GM12875 (cell line): ENCODE results near the gene LRRC7.

Source experiments
- H3K4me3 ChIP-seq: one replicate; pipeline ENCODE4 v1.5.1; 2011; ENCODE audit warnings: low read depth, low read length, control low read depth
- CTCF ChIP-seq: IDR thresholded peaks from 2 replicates; pipeline ENCODE4 v1.5.1; 2011; ENCODE audit warnings: low read depth, mild to moderate bottlenecking, control low read depth, inconsistent platforms, low read length, moderate library complexity, borderline replicate concordance; ENCODE audit not compliant: insufficient read depth

LRRC7 gene

DNA sequence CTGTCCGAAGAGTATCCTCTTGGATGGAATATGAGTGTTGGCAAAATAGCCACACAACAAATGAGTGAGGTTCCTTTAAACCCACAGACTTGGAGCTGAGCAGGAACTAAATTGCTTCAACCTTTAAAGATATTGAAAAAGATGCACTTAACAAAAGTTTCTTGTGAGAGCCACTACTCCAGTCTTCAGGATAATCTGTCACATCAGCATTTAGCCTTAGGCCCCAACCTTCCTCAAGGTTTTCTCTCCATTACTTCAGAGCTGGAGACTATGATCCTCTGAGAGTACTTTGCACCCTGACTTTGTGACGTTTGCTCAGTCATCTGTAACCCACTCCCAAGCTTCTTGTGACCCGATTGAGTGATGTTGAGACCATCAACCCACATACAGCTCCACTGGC is 424.9 kb downstream of the LRRC7 start:
- no peak overlapping the region for H3K4me3 ChIP-seq
- TF ChIP-seq CTCF, result no peak

DNA sequence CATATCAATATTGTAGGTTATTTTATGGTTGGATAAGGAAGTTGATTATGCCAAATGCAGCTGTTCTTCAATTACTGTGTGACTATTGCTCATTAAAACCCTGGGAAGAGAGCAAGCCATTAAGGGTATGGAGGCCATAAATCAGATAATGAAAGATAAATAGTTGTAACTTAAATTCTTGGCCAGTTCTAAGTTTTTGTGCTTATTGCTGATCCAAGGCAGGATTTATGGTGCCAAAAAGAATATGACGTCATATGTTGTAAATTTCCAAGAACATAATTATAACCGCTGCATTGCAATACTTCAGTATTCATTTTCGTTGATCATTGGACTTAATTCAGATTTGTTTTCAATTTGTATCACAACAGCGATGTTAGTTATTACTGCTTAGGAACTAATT is 426.1 kb downstream of the LRRC7 start:
- TF ChIP-seq CTCF, result no peak
- H3K4me3 ChIP-seq, result no peak overlapping the region

DNA sequence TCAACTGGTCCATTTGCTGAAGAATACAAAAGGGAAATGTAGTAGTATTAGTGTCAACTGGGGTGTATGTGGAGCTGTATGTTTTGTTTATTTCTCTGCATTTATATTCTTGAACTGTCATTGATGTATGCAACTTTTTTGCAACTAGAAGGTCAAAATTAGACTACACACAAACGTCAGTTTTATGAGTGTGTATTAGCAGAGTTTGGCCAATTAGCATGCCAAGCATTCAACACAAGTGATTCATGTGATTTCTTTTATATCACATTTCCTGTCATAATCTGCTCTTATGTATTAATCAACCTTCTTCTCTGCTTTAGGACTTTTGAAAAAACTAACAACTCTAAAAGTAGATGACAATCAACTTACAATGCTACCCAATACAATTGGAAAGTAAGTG is 426.5 kb downstream of the LRRC7 start:
- no peak for TF ChIP-seq CTCF
- H3K4me3 ChIP-seq, result no peak overlapping the region

- TF ChIP-seq CTCF, result no peak
- no peak overlapping the region for H3K4me3 ChIP-seq
These were observed 431.1 kb downstream of the LRRC7 start for GRCh38 chr1:69998847-69999246.

- H3K4me3 ChIP-seq, result no peak overlapping the region
- no peak for TF ChIP-seq CTCF
These were observed 435.6 kb downstream of the LRRC7 start for GRCh38 chr1:70003211-70003908.

DNA sequence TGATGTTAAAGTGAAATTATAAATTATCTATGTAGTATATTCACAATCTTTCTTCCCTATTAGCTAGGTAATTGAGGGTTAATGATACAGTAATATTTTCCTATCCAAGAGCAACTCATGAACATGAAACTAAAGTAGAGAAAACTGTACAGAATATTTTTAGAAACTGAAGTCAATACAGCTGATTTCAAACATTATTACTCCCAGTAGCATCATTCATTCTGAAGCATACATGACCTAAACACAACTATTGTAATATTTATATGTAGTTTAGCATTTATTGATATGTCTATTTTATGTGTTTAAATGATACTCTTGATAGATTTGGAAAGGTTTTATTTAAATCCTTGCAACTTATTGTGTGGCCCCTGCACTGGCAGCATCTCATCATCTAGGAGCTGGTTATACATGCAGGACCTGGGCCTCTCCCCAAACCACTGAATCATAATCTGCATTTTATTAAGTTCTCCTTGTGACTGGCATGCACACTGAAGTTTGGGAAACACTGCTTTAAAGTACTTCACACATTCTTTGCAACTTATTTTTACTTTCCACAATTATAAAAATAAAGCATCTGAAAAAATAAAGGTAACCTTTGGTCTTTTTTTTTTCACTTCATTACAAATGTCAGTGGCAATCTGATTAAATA is 437.8 kb downstream of the LRRC7 start:
- H3K4me3 ChIP-seq, result no peak overlapping the region
- no peak for TF ChIP-seq CTCF

DNA sequence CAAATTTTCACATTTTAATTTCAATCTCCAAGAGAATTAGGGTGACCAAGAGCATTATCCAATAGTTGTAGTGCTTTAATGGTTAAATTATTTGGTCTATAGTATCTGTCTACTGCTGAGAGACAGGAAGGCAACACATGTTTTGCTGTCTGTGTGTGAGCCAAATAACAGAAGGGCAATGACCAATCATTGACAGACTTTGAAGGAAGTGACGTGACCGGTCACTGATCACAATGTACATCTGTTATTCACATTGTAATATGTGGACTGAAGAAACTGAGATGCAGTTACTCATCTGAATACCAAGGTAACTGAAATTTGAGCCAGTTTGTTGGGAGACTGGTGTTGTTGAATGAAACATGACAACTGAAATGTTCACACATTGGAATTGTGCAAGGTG is 440.9 kb downstream of the LRRC7 start:
- no peak for TF ChIP-seq CTCF
- no peak overlapping the region for H3K4me3 ChIP-seq
